ENCODE results near the gene ALG11.
"Not testable (repeated sequence)": the region's sequence is repeated elsewhere in the genome, so short reads cannot be mapped to it uniquely, and the experiment has no call there.

The ALG11 gene

DNA sequence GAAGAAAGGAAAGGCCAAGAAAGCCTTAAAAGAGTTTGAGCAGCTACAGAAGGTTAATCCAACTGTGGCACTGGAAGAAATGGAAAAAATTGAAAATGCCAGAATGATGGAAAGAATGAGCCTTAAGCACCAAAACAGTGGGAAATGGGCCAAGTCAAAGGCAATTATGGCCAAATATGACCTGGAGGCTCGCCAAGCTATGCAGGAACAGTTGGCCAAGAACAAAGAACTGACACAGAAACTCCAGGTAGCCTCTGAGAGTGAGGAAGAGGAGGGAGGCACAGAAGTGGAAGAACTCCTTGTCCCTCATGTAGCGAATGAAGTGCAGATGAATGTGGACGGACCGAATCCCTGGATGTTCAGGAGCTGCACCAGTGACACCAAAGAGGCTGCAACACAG lies 17.4 kb downstream of the ALG11 start:
- no peak for DNase-seq (ENCODE audit: low read depth)

DNA sequence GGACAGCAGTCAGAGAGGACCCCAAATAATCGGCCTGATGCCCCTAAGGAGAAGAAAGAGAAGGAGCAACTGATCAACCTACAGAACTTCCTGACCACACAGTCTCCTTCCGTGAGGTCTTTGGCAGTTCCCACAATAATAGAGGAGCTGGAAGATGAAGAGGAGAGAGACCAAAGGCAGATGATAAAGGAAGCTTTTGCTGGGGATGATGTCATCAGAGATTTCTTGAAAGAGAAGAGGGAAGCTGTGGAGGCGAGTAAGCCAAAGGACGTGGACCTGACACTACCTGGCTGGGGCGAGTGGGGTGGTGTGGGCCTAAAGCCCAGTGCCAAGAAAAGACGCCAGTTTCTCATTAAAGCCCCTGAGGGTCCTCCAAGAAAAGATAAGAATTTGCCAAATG lies 18.2 kb downstream of the ALG11 start:
- not testable (repeated sequence) for DNase-seq (ENCODE audit: low read depth)

DNA sequence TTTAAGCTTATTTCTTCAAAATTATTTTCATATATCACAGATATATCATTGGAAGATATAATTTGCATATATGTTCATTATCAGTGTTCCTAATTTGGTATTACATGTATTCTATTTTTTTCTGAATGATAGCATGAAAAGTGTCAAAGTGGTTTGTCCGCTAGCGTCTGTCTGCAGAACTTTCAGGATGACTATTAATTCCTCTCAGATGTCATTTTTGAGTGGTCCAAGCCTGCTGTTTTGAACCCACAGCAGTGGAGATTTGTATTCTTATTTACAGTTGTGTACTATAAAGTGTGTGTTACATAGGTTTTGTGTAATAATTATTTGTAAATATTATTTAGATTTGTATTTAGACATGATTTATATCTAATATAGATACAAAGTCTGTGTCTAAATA lies 20.8 kb downstream of the ALG11 start:
- DNase-seq (ENCODE audit: low read depth), result no peak

DNA sequence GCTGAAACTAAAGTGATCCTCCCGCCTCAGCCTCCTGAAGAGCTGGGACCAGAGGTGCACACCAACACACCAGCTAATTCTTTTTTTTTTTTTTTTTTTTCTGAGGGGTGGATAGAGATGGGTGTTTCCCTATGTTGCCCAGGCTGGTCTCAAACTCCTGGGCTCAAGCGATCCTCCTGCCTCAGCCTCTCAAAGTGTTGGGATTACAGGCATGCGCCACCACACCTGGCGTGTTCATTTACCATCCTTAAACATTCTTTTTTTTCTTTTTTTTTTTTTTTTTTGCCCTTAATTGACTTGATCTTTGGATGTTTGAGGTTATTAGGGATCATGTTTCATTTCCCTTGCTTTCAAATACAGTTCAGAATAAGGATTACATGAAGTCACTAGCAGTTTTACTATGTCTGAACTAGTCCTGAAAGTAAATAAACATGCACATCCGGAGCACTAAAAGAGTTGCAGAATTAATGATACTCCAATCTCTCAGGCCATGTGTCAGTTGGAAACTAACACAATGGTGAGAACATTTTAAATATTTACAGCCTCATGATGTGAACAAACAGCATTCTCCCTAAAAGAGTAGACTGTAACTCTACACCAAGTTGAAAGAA lies 22.5 kb downstream of the ALG11 start:
- no peak for DNase-seq (ENCODE audit: low read depth)

- no peak for DNase-seq (ENCODE audit: low read depth)
Observed at GRCh38 chr13:52036037-52036436, 23.8 kb downstream of the ALG11 start.

GRCh38 chr13:52043675-52044074 lies 31.5 kb downstream of the ALG11 start:
- no peak for DNase-seq (ENCODE audit: low read depth)

DNA sequence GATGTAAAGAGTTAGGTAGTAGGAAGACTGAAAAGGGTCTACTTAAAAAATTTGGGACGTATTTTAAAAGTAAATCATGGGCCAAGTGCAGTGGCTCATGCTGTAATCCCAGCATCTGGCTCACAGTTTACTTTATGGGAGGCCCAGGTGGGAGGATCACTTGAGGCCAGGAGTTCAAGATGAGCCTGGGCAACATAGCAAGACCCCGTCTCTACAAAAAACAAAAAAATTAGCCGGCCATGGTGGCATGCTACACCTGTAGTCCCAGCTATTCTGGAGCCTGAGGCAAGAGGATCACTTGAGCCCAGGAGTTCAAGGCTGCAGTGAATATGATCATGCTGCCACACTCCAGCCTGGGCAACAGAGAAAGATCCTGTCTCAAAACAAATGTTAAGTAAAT lies 35.3 kb downstream of the ALG11 start:
- DNase-seq (ENCODE audit: low read depth), result no peak

- DNase-seq (ENCODE audit: low read depth), result no peak
Observed at GRCh38 chr13:52048516-52048915, 36.3 kb downstream of the ALG11 start.

DNA sequence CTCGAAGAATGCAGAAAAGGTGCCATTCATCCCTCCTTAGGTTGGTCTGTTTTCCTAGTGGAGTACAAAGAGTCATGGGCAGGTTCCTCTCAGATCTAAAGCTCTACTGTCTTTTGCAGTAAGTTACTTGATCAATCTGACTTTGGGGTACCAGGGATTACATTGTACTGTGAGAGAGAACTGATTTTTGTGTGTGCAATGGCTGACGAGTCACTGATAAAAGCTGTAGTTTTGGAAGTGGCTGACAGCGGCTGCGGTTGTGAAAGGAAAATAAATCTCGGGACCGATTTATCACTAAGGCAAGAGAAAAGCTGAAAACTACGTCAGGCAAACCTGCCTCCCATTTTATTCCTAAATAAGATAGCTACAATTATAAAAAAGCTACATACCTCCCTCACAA lies 39.2 kb downstream of the ALG11 start:
- DNase-seq (ENCODE audit: low read depth), result no peak

- DNase-seq (ENCODE audit: low read depth), result peak; percentile 25
Observed at GRCh38 chr13:52053460-52053859, 41.3 kb downstream of the ALG11 start.

DNA sequence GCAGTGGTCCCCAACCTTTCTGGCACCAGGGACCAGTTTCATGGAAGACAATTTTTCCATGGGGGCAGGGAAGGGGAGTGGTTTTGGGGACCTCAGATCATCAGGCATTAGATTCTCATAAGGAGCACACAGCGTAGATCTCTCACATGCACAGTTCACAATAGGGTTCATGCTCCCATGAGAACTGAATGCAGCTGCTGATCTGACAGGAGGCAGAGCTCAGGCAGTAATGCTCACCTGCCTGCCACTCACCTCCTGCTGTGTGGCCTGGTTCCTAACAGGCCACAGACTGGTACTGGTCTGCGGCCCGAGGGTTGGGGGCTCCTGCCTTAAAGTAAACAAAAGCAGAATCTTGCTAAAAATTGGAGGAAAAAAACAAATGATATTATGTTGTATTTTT lies 48.9 kb downstream of the ALG11 start:
- not testable (repeated sequence) for DNase-seq (ENCODE audit: low read depth)

DNA sequence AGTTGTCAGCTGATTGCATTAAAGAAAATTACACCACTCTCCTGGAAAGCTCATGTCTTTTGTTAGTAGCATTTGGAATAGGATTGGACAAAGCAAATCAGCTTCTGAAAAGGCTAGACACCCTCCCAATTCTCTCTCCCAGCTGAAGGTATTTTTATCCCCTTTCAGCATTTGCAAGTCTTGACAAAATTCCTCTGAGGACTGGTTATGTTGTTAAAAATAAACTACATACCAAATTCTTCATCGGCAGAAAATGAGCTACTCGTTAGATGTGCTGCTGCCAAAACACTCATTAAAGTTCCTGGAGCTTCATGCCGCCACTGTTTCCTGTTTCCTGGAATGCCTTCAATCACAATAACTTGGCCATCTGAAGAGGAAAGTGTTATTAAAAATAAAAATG lies 49.4 kb downstream of the ALG11 start:
- peak; percentile 54 for DNase-seq (ENCODE audit: low read depth)

GRCh38 chr13:52067237-52067636 lies 55.0 kb downstream of the ALG11 start:
- no peak for DNase-seq (ENCODE audit: low read depth)

GRCh38 chr13:52070929-52071523 lies 58.8 kb downstream of the ALG11 start:
- no peak for DNase-seq (ENCODE audit: low read depth)

Measured in GM04503 (cell line).